A549 (cell line): ENCODE measurements around the gene EZH1. TPM values are rescaled to one million over a fixed set of nuclear protein-coding genes. Genes with fewer than 3 reads are reported as not detected.

Source experiments
- ATAC-seq, 2 experiments: fragments of 200-7000 bp in 1 of 2; fragments of >200 bp in 1 of 2; cut with Nextera tagmentation in 1 of 2; cut with Tn5 transposase in 1 of 2; 3 replicates each; pipeline versions ENCODE4 v1.8.0 to v1.9.1; 2018 to 2020; ENCODE audit warnings: mild to moderate bottlenecking in 1 of 2, moderate library complexity in 1 of 2
- CTCF ChIA-PET: fragments of 300-600 bp; sonication (Branson Sonifier 250); formaldehyde crosslinking; extraction: SDS; loops from one replicate; lab custom pipeline; 2021; ENCODE audit warnings: antibody characterized with exemption, inconsistent platforms; lab: Yijun Ruan, JAX
- POLR2A ChIA-PET: fragments of 350-600 bp; formaldehyde crosslinking; extraction: SDS; loops from one replicate; lab custom pipeline; 2021; ENCODE audit warnings: antibody characterized with exemption, inconsistent platforms; lab: Yijun Ruan, JAX
- DNase-seq, 2 experiments: peaks; one replicate each; pipeline versions ENCODE4 v3.0.0 to v3.0.0-alpha.2; 2011 to 2016; ENCODE audit warnings: low read depth in 1 of 2, low spot score in 1 of 2
- FAIRE-seq: peaks from 2 replicates; lab custom pipeline; 2011; peaks lifted over from hg19 to GRCh38; lab: Jason Lieb, UNC
- H3K27ac ChIP-seq, 2 experiments: fragments of >200 bp; sonication (Bioruptor Twin); formaldehyde crosslinking; 3 replicates each; pipeline ENCODE4 v1.5.1; 2016 to 2017
- H3K4me1 ChIP-seq: fragments of >200 bp; sonication (Bioruptor Twin); formaldehyde crosslinking; 3 replicates; pipeline ENCODE4 v1.6.1; 2016
- H3K4me2 ChIP-seq: fragments of >200 bp; sonication (Bioruptor Twin); formaldehyde crosslinking; 3 replicates; pipeline ENCODE4 v1.6.1; 2016
- H3K4me3 ChIP-seq: fragments of >200 bp; sonication (Bioruptor Twin); formaldehyde crosslinking; 3 replicates; pipeline ENCODE4 v1.5.1; 2016
- H3K9me3 ChIP-seq: fragments of >200 bp; sonication (Bioruptor Twin); formaldehyde crosslinking; 3 replicates; pipeline ENCODE4 v1.6.1; 2016
- BHLHE40 ChIP-seq: IDR thresholded peaks from 2 replicates; pipeline ENCODE4 v1.6.1; 2012; ENCODE audit warnings: low read depth, low read length, inconsistent platforms
- CBX2 ChIP-seq: fragments of 200-600 bp; sonication (generic); IDR thresholded peaks from 2 replicates; pipeline ENCODE4 v1.6.1; 2016; ENCODE audit warnings: low read depth, mild to moderate bottlenecking, borderline replicate concordance
- CEBPB ChIP-seq, 2 experiments: fragments of >200 bp in 1 of 2; sonication (Bioruptor Twin) in 1 of 2; formaldehyde crosslinking in 1 of 2; IDR thresholded peaks; 2 replicates each; pipeline ENCODE4 v1.6.1; 2012 to 2016
- CHD4 ChIP-seq: fragments of 200-600 bp; sonication (generic); IDR thresholded peaks from 2 replicates; pipeline ENCODE4 v1.6.1; 2016; ENCODE audit warnings: antibody characterized with exemption, mild to moderate bottlenecking, borderline replicate concordance
- CTCF ChIP-seq: fragments of >200 bp; sonication (Bioruptor Twin); formaldehyde crosslinking; IDR thresholded peaks from 3 replicates; pipeline ENCODE4 v1.5.1; 2016
- E2F6 ChIP-seq: IDR thresholded peaks from 2 replicates; pipeline ENCODE4 v1.6.1; 2012; ENCODE audit warnings: low read depth, borderline replicate concordance
- EHMT2 ChIP-seq: fragments of 200-600 bp; sonication (generic); IDR thresholded peaks from 2 replicates; pipeline ENCODE4 v1.6.1; 2016; ENCODE audit warnings: antibody characterized with exemption, low read depth, mild to moderate bottlenecking, moderate library complexity
- ELK1 ChIP-seq: fragments of 150-350 bp; IDR thresholded peaks from 2 replicates; pipeline ENCODE4 v1.6.1; 2014; ENCODE audit warnings: low read depth, mild to moderate bottlenecking, low read length
- HDAC2 ChIP-seq: fragments of 200-600 bp; sonication (generic); IDR thresholded peaks from 2 replicates; pipeline ENCODE4 v1.6.1; 2016
- HEYL ChIP-seq: fragments of 250-450 bp; sonication (Bioruptor Pico); IDR thresholded peaks from 2 replicates; pipeline ENCODE4 v1.8.0; 2021; ENCODE audit warnings: mild to moderate bottlenecking, moderate library complexity
- HOXA7 ChIP-seq: fragments of 250-450 bp; sonication (Bioruptor Pico); IDR thresholded peaks from 2 replicates; pipeline ENCODE4 v1.5.0; 2020; ENCODE audit warnings: mild to moderate bottlenecking, moderate library complexity
- HOXB13 ChIP-seq: fragments of 250-450 bp; sonication (Bioruptor Pico); IDR thresholded peaks from 2 replicates; pipeline ENCODE4 v1.5.0; 2020; ENCODE audit warnings: low read depth, mild to moderate bottlenecking, moderate library complexity
- HOXB5 ChIP-seq: fragments of 250-450 bp; sonication (Bioruptor Pico); IDR thresholded peaks from 2 replicates; pipeline ENCODE4 v1.5.0; 2020; ENCODE audit warnings: mild to moderate bottlenecking, moderate library complexity
- JUN ChIP-seq, 2 experiments: fragments of >200 bp; sonication (Bioruptor Twin); formaldehyde crosslinking; IDR thresholded peaks; 2 replicates in 1 of 2; 3 replicates in 1 of 2; pipeline ENCODE4 v1.6.1; 2016 to 2017
- KDM1A ChIP-seq: fragments of 200-600 bp; sonication (generic); IDR thresholded peaks from 2 replicates; pipeline ENCODE4 v1.6.1; 2016; ENCODE audit warnings: low read depth, mild to moderate bottlenecking
- MAX ChIP-seq: IDR thresholded peaks from 2 replicates; pipeline ENCODE4 v1.6.1; 2012
- MAZ ChIP-seq: fragments of 150-350 bp; IDR thresholded peaks from 2 replicates; pipeline ENCODE4 v1.6.1; 2014; ENCODE audit warnings: antibody characterized with exemption, low read depth, low read length, borderline replicate concordance
- NFE2L2 ChIP-seq: fragments of 150-350 bp; conservative IDR thresholded peaks from 2 replicates; pipeline ENCODE4 v1.6.1; 2014; ENCODE audit warnings: low read length
- NPAS2 ChIP-seq: fragments of 250-450 bp; sonication (Bioruptor Pico); IDR thresholded peaks from 2 replicates; pipeline ENCODE4 v1.8.0; 2022; ENCODE audit warnings: mild to moderate bottlenecking, moderate library complexity, borderline replicate concordance
- NR3C1 ChIP-seq: fragments of >200 bp; sonication (Bioruptor Twin); formaldehyde crosslinking; IDR thresholded peaks from 3 replicates; pipeline ENCODE4 v1.6.1; 2017
- RARB ChIP-seq: fragments of 250-450 bp; sonication (Bioruptor Pico); IDR thresholded peaks from 2 replicates; pipeline ENCODE4 v1.8.0; 2021; ENCODE audit warnings: mild to moderate bottlenecking, moderate library complexity
- RCOR1 ChIP-seq: fragments of 150-350 bp; IDR thresholded peaks from 2 replicates; pipeline ENCODE4 v1.6.1; 2014; ENCODE audit warnings: antibody characterized with exemption, low read length, low read depth
- RNF2 ChIP-seq: fragments of 200-600 bp; sonication (generic); IDR thresholded peaks from 2 replicates; pipeline ENCODE4 v1.6.1; 2016; ENCODE audit warnings: low read depth, mild to moderate bottlenecking, antibody characterized with exemption, moderate library complexity, borderline replicate concordance
- TFCP2L1 ChIP-seq: fragments of 250-450 bp; sonication (Bioruptor Pico); IDR thresholded peaks from 2 replicates; pipeline ENCODE4 v1.5.0; 2021; ENCODE audit warnings: mild to moderate bottlenecking
- ZFP36 ChIP-seq: fragments of 450-650 bp; IDR thresholded peaks from 2 replicates; pipeline ENCODE4 v1.6.1; 2014; ENCODE audit warnings: borderline replicate concordance; ENCODE audit not compliant: partially characterized antibody
- ZNF302 ChIP-seq: fragments of 250-450 bp; sonication (Bioruptor Pico); IDR thresholded peaks from 2 replicates; pipeline ENCODE4 v1.9.0; 2021; ENCODE audit warnings: inconsistent platforms, mild to moderate bottlenecking, moderate library complexity
- ZSCAN20 ChIP-seq: fragments of 250-450 bp; sonication (Bioruptor Pico); IDR thresholded peaks from 2 replicates; pipeline ENCODE4 v1.8.0; 2022; ENCODE audit warnings: mild to moderate bottlenecking, moderate library complexity
- WGBS: methylation state at CpG from one replicate; pipeline ENCODE4 v1.1.6; 2017; ENCODE audit errors: missing lambda C conversion rate; 5-methylcytosine and 5-hydroxymethylcytosine counted together
- polyA plus RNA-seq, 4 experiments: library from polyadenylated mRNA; depleted of rRNA in 3 of 4; stranded (reverse); fragments of >200 nt; fragmentation: RNase III in 1 of 4; extraction: RNeasy Plus Mini Kit Qiagen cat#74134 plus additional on column Dnase treatment in 1 of 4; gene quantifications; 2 replicates in 3 of 4; 3 replicates in 1 of 4; pipeline ENCODE4 v1.2.3, GENCODE V29; 2011 to 2017

EZH1 gene
- polyA plus RNA-seq, 2 of the 4 experiments (the other 2 are of a cell fraction): 20.1 to 41.1 TPM

- Histone ChIP-seq H3K4me2 (peak overlapping the region; percentile 50), H3K4me1 (peaks cover 27% of the 10 kb centered on the region), H3K27ac (peak overlapping the region; percentile 62 to 80), H3K4me3 (peak overlapping the region; percentile 47), H3K9me3 (no peaks in the 10 kb centered on the region)
- DNase-seq (peak; percentile 46 to 58), FAIRE-seq (no peak), ATAC-seq (peak in 1 of 2 experiments; percentile 5; a peak in 3 of 6 replicates)
- no peak for TF ChIP-seq NR3C1
- no peak for TF ChIP-seq HEYL (CRISPR knock-in tag)
- no peak for TF ChIP-seq MAZ
- ChIA-PET POLR2A (interaction anchor here (0.8 to 1.0 kb wide), 2 partner anchors 104 to 134 kb away, joined by 3 read pairs; no protein-coding TSS in a partner anchor), CTCF (interaction anchor here (0.5 to 4.4 kb wide), 18 partner anchors 9 to 415 kb away, joined by 3 to 44 read pairs (median 4); partner anchors contain the start of genes PSMC3IP, RETREG3 and TUBG1)
- 46% methylated on average over 34 of the region's 34 CpGs for WGBS
These were observed 62.0 kb downstream of the EZH1 start for GRCh38 chr17:42682722-42683403.

DNA sequence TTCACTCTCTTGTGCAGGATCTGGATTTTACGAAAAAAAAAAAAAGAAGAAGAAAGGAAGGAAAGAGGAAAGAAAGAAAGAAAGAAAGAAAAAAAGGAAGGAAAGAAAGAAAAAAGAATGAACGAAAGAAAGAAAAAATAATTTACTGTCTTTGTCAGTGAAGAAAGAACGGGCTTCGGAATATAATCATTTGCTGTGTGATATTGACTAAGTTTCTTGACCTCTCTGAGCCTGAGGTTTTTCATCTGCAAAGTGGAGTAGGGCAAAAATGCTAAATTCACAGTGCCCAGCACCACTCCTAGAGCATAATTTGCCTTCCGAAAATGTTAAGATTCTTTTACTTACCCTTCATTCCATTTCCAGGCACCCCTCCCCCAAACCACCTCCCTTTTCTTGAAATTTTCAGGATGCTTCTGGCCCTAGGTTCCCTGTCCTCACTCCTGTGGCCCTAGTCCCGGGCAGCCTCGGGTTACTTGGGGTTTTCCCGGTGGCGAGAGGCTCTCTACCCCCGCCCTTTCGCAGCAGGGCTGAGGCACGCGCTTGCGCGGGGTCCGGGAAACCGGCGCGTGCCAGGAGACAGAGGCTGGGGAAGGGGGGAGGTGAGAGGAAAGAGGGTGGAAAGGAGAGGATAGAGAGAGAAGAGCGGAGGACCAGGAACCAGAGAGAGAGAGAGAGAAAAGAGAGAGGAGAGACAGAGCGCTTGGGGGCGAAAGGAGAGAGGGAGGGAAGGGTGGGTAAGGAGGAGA, 62.7 kb downstream of the EZH1 start, which contains the start of gene CNTNAP1:
Gene CNTNAP1, plus strand, starts transcription at position 556 of the 746 bp plus-strand sequence. CDS start 299 bp downstream, outside the sequence.
- H3K9me3 ChIP-seq: no peaks in the 10 kb centered on the region
- peak; percentile 56 to 77 for DNase-seq
- H3K27ac ChIP-seq: peak within 1 kb of the TSS; percentile 62 to 80
- TF ChIP-seq E2F6: peak; percentile 80
- TF ChIP-seq HDAC2: peak; percentile 55; the same call in 1 of the 2 replicates
- no peak for TF ChIP-seq NPAS2
- peak; percentile 88 for TF ChIP-seq KDM1A
- TF ChIP-seq HOXB5: no peak
- no peak for TF ChIP-seq CBX2
- no peak for TF ChIP-seq EHMT2
- TF ChIP-seq HOXA7 (CRISPR knock-in tag): no peak
- TF ChIP-seq JUN (IDR thresholded peaks at IDR 0.05): peak; percentile 25 to 33; a peak in 1 of 5 replicates
- TF ChIP-seq RCOR1: peak; percentile 72; the same call in 1 of the 2 replicates
- TF ChIP-seq NFE2L2: no peak
- no peak for TF ChIP-seq CEBPB (IDR thresholded peaks at IDR 0.05)
- no peak for TF ChIP-seq TFCP2L1
- TF ChIP-seq ZFP36: peak; percentile 88
- TF ChIP-seq BHLHE40: no peak
- TF ChIP-seq CHD4: peak; percentile 66; the same call in 1 of the 2 replicates
- TF ChIP-seq ZSCAN20 (CRISPR knock-in tag): no peak
- peak; percentile 71 for TF ChIP-seq MAX
- TF ChIP-seq ELK1: no peak
- TF ChIP-seq ZNF302 (CRISPR knock-in tag): no peak
- no peak for TF ChIP-seq HOXB13 (CRISPR knock-in tag)
- no peak for TF ChIP-seq CTCF
- no peak for TF ChIP-seq RNF2
- TF ChIP-seq RARB (CRISPR knock-in tag): no peak
- TF ChIP-seq, all 56 proteins: peak for 8
- WGBS: 44% methylated on average over 22 of the region's 22 CpGs
- FAIRE-seq: no peak
- CTCF ChIA-PET: interaction anchor here (0.5 to 4.4 kb wide), 5 partner anchors 36 to 348 kb away, joined by 3 to 44 read pairs (median 3); partner anchors contain the start of gene PSMC3IP
- Histone ChIP-seq H3K4me3 (peak within 1 kb of the TSS; percentile 47), H3K4me2 (peak within 1 kb of the TSS; percentile 50), H3K4me1 (peaks cover 34% of the 10 kb centered on the region)
- ATAC-seq: peak; percentile 3; a peak in 3 of 6 replicates
- POLR2A ChIA-PET: no interaction called here
